ENCODE data around the gene HOXA10.

Gene HOXA10

GRCh38 chr7:27213433-27214238 is 39.5 kb upstream of the HOXA10 start:
- DNase-seq (ENCODE audit: low read depth, low spot score) = no peak
- Histone ChIP-seq H3K36me3 (ENCODE audit: insufficient read depth, low read length) (no peaks in the 10 kb centered on the region), H3K9ac (ENCODE audit: insufficient read length) (peak overlapping the region; percentile 61), H3K4me3 (no peak overlapping the region), H3K9me3 (ENCODE audit: low read depth, low read length) (no peaks in the 10 kb centered on the region), H3K27ac (peak overlapping the region; percentile 44; the same call in 1 of the 2 replicates)
- TF ChIP-seq POLR2AphosphoS5 (IDR thresholded peaks at IDR 0.05; ENCODE audit: borderline replicate concordance, low read depth, low read length) = no peak
- no peak for TF ChIP-seq EZH2 (IDR thresholded peaks at IDR 0.05)
- no peak for TF ChIP-seq FOXP2 (optimal IDR thresholded peaks at IDR 0.05; ENCODE audit: control extremely low read depth, extremely low read length, insufficient read depth)

GRCh38 chr7:27212497-27213432 is 38.6 kb upstream of the HOXA10 start:
- H3K9ac ChIP-seq (ENCODE audit: insufficient read length) = no peak overlapping the region
- DNase-seq (ENCODE audit: low read depth, low spot score) = no peak
- no peak overlapping the region; the same call in 1 of the 2 replicates for H3K27ac ChIP-seq
- H3K9me3 ChIP-seq (ENCODE audit: low read depth, low read length) = no peaks in the 10 kb centered on the region
- TF ChIP-seq POLR2AphosphoS5 (IDR thresholded peaks at IDR 0.05; ENCODE audit: borderline replicate concordance, low read depth, low read length) = no peak
- TF ChIP-seq EZH2 (IDR thresholded peaks at IDR 0.05) = no peak
- no peak for TF ChIP-seq FOXP2 (optimal IDR thresholded peaks at IDR 0.05; ENCODE audit: control extremely low read depth, extremely low read length, insufficient read depth)
- peak overlapping the region; percentile 55 for H3K4me3 ChIP-seq
- H3K36me3 ChIP-seq (ENCODE audit: insufficient read depth, low read length) = no peaks in the 10 kb centered on the region

- H3K9me3 ChIP-seq (ENCODE audit: low read depth, low read length) = no peaks in the 10 kb centered on the region
- H3K9ac ChIP-seq (ENCODE audit: insufficient read length) = no peak overlapping the region
- TF ChIP-seq FOXP2 (optimal IDR thresholded peaks at IDR 0.05; ENCODE audit: control extremely low read depth, extremely low read length, insufficient read depth) = no peak
- TF ChIP-seq EZH2 (IDR thresholded peaks at IDR 0.05) = no peak
- no peak for TF ChIP-seq POLR2AphosphoS5 (IDR thresholded peaks at IDR 0.05; ENCODE audit: borderline replicate concordance, low read depth, low read length)
- H3K36me3 ChIP-seq (ENCODE audit: insufficient read depth, low read length) = no peaks in the 10 kb centered on the region
- no peak for DNase-seq (ENCODE audit: low read depth, low spot score)
- H3K4me3 ChIP-seq = no peak overlapping the region
- H3K27ac ChIP-seq = no peak overlapping the region
These were observed 37.7 kb upstream of the HOXA10 start for GRCh38 chr7:27211764-27212204.

GRCh38 chr7:27211084-27211446 is 36.9 kb upstream of the HOXA10 start:
- no peak overlapping the region for H3K4me3 ChIP-seq
- no peak for DNase-seq (ENCODE audit: low read depth, low spot score)
- no peaks in the 10 kb centered on the region for H3K36me3 ChIP-seq (ENCODE audit: insufficient read depth, low read length)
- no peak overlapping the region for H3K9ac ChIP-seq (ENCODE audit: insufficient read length)
- no peaks in the 10 kb centered on the region for H3K9me3 ChIP-seq (ENCODE audit: low read depth, low read length)
- no peak overlapping the region for H3K27ac ChIP-seq
- TF ChIP-seq POLR2AphosphoS5 (IDR thresholded peaks at IDR 0.05; ENCODE audit: borderline replicate concordance, low read depth, low read length) (no peak), FOXP2 (optimal IDR thresholded peaks at IDR 0.05; ENCODE audit: control extremely low read depth, extremely low read length, insufficient read depth) (no peak), EZH2 (IDR thresholded peaks at IDR 0.05) (no peak)

GRCh38 chr7:27210441-27211083 is 36.4 kb upstream of the HOXA10 start:
- no peak overlapping the region for H3K4me3 ChIP-seq

GRCh38 chr7:27209933-27210440 is 35.9 kb upstream of the HOXA10 start:
- Histone ChIP-seq H3K4me3 (no peak overlapping the region), H3K27ac (no peak overlapping the region), H3K36me3 (ENCODE audit: insufficient read depth, low read length) (no peaks in the 10 kb centered on the region), H3K9ac (ENCODE audit: insufficient read length) (no peak overlapping the region), H3K9me3 (ENCODE audit: low read depth, low read length) (no peaks in the 10 kb centered on the region)
- DNase-seq (ENCODE audit: low read depth, low spot score) = no peak
- TF ChIP-seq FOXP2 (optimal IDR thresholded peaks at IDR 0.05; ENCODE audit: control extremely low read depth, extremely low read length, insufficient read depth) = no peak
- TF ChIP-seq EZH2 (IDR thresholded peaks at IDR 0.05) = no peak
- no peak for TF ChIP-seq POLR2AphosphoS5 (IDR thresholded peaks at IDR 0.05; ENCODE audit: borderline replicate concordance, low read depth, low read length)

More at GRCh38 chr7:27210441-27211083, 36.4 kb upstream of the HOXA10 start:
- Histone ChIP-seq H3K9ac (ENCODE audit: insufficient read length) (no peak overlapping the region), H3K27ac (no peak overlapping the region), H3K9me3 (ENCODE audit: low read depth, low read length) (no peaks in the 10 kb centered on the region), H3K36me3 (ENCODE audit: insufficient read depth, low read length) (no peaks in the 10 kb centered on the region)
- TF ChIP-seq FOXP2 (optimal IDR thresholded peaks at IDR 0.05; ENCODE audit: control extremely low read depth, extremely low read length, insufficient read depth) (no peak), POLR2AphosphoS5 (IDR thresholded peaks at IDR 0.05; ENCODE audit: borderline replicate concordance, low read depth, low read length) (no peak), EZH2 (IDR thresholded peaks at IDR 0.05) (no peak)
- DNase-seq (ENCODE audit: low read depth, low spot score) = no peak

GRCh38 chr7:27208998-27209397 is 34.9 kb upstream of the HOXA10 start:
- no peak for DNase-seq (ENCODE audit: low read depth, low spot score)
- no peak overlapping the region for H3K27ac ChIP-seq
- H3K9ac ChIP-seq (ENCODE audit: insufficient read length) = no peak overlapping the region
- H3K4me3 ChIP-seq = no peak overlapping the region
- H3K9me3 ChIP-seq (ENCODE audit: low read depth, low read length) = no peaks in the 10 kb centered on the region
- no peaks in the 10 kb centered on the region for H3K36me3 ChIP-seq (ENCODE audit: insufficient read depth, low read length)
- TF ChIP-seq POLR2AphosphoS5 (IDR thresholded peaks at IDR 0.05; ENCODE audit: borderline replicate concordance, low read depth, low read length) = no peak
- no peak for TF ChIP-seq FOXP2 (optimal IDR thresholded peaks at IDR 0.05; ENCODE audit: control extremely low read depth, extremely low read length, insufficient read depth)
- no peak for TF ChIP-seq EZH2 (IDR thresholded peaks at IDR 0.05)

Data from SK-N-MC (cell line).